Measurements from ENCODE around the gene TMEM178B. TPM values are rescaled to one million over a fixed set of nuclear protein-coding genes. Genes with fewer than 3 reads are reported as not detected.

TMEM178B gene
- total RNA-seq, 1 donor from 2014 or later: 19.7 TPM

GRCh38 chr7:141352955-141353354 is 279.1 kb downstream of the TMEM178B start:
- Mint-ChIP-seq H3K36me3 (ENCODE audit: low read depth) (no peaks in the 10 kb centered on the region), H3K27ac (ENCODE audit: unreplicated experiment) (no peak overlapping the region)

GRCh38 chr7:141354251-141354650 is 280.4 kb downstream of the TMEM178B start:
- H3K9me3 Mint-ChIP-seq: peaks cover 3% of the 10 kb centered on the region
- H3K4me3 Mint-ChIP-seq: no peak overlapping the region
- TF ChIP-seq CTCF (conservative IDR thresholded peaks at IDR 0.05): no peak
- no peak overlapping the region for H3K27ac Mint-ChIP-seq (ENCODE audit: unreplicated experiment)
- H3K36me3 Mint-ChIP-seq (ENCODE audit: low read depth): no peaks in the 10 kb centered on the region
- peaks cover 29% of the 10 kb centered on the region for H3K4me1 Mint-ChIP-seq
- H3K27me3 Mint-ChIP-seq (ENCODE audit: low read depth): no peaks in the 10 kb centered on the region
- DNase-seq (ENCODE audit: low read depth, low spot score): no peak

More at GRCh38 chr7:141352955-141353354, 279.1 kb downstream of the TMEM178B start:
- Mint-ChIP-seq H3K4me1 (peaks cover 25% of the 10 kb centered on the region), H3K9me3 (peaks cover 3% of the 10 kb centered on the region), H3K27me3 (ENCODE audit: low read depth) (no peaks in the 10 kb centered on the region), H3K4me3 (no peak overlapping the region)
- no peak for DNase-seq (ENCODE audit: low read depth, low spot score)
- no peak for TF ChIP-seq CTCF (conservative IDR thresholded peaks at IDR 0.05)

- DNase-seq (ENCODE audit: low read depth, low spot score): no peak
- no peaks in the 10 kb centered on the region for H3K27me3 Mint-ChIP-seq (ENCODE audit: low read depth)
- H3K4me3 Mint-ChIP-seq: no peak overlapping the region
- peaks cover 27% of the 10 kb centered on the region for H3K4me1 Mint-ChIP-seq
- H3K27ac Mint-ChIP-seq (ENCODE audit: unreplicated experiment): no peak overlapping the region
- no peaks in the 10 kb centered on the region for H3K36me3 Mint-ChIP-seq (ENCODE audit: low read depth)
- TF ChIP-seq CTCF (conservative IDR thresholded peaks at IDR 0.05): no peak
- H3K9me3 Mint-ChIP-seq: peaks cover 3% of the 10 kb centered on the region
Observed at GRCh38 chr7:141355032-141355431, 281.2 kb downstream of the TMEM178B start.

GRCh38 chr7:141356161-141356560 is 282.3 kb downstream of the TMEM178B start:
- Mint-ChIP-seq H3K4me3 (no peak overlapping the region), H3K27me3 (ENCODE audit: low read depth) (no peaks in the 10 kb centered on the region), H3K27ac (ENCODE audit: unreplicated experiment) (no peak overlapping the region), H3K4me1 (peaks cover 36% of the 10 kb centered on the region), H3K36me3 (ENCODE audit: low read depth) (no peaks in the 10 kb centered on the region), H3K9me3 (peaks cover 3% of the 10 kb centered on the region)
- TF ChIP-seq CTCF (conservative IDR thresholded peaks at IDR 0.05): no peak
- no peak for DNase-seq (ENCODE audit: low read depth, low spot score)

- TF ChIP-seq CTCF (conservative IDR thresholded peaks at IDR 0.05): no peak
- Mint-ChIP-seq H3K27ac (ENCODE audit: unreplicated experiment) (no peak overlapping the region), H3K4me3 (no peak overlapping the region), H3K27me3 (ENCODE audit: low read depth) (no peaks in the 10 kb centered on the region), H3K4me1 (peaks cover 49% of the 10 kb centered on the region), H3K9me3 (peaks cover 3% of the 10 kb centered on the region), H3K36me3 (ENCODE audit: low read depth) (no peaks in the 10 kb centered on the region)
- no peak for DNase-seq (ENCODE audit: low read depth, low spot score)
Observed at GRCh38 chr7:141358386-141358785, 284.5 kb downstream of the TMEM178B start.

- no peak for TF ChIP-seq CTCF (conservative IDR thresholded peaks at IDR 0.05)
- no peaks in the 10 kb centered on the region for H3K27me3 Mint-ChIP-seq (ENCODE audit: low read depth)
- peaks cover 47% of the 10 kb centered on the region for H3K4me1 Mint-ChIP-seq
- DNase-seq (ENCODE audit: low read depth, low spot score): no peak
- H3K9me3 Mint-ChIP-seq: peaks cover 3% of the 10 kb centered on the region
- no peak overlapping the region for H3K27ac Mint-ChIP-seq (ENCODE audit: unreplicated experiment)
- no peak overlapping the region for H3K4me3 Mint-ChIP-seq
- no peaks in the 10 kb centered on the region for H3K36me3 Mint-ChIP-seq (ENCODE audit: low read depth)
Observed at GRCh38 chr7:141359262-141359661, 285.4 kb downstream of the TMEM178B start.
